Measurements from ENCODE around the gene ADPRS.

ADPRS gene

GRCh38 chr1:36095760-36096405 lies 7.2 kb downstream of the ADPRS start:
- no peaks in the 10 kb centered on the region for H3K4me1 ChIP-seq (ENCODE audit: control insufficient read depth, insufficient read depth, low read length)
- peaks cover 29% of the 10 kb centered on the region for H3K36me3 ChIP-seq (ENCODE audit: control insufficient read depth, insufficient read depth, low read length)
- no peak overlapping the region for H3K4me3 ChIP-seq (ENCODE audit: insufficient read depth, low read depth, low read length)
- WGBS, 2 experiments = 88 to 90% methylated on average over 15 of the region's 15 CpGs
- H3K27ac ChIP-seq (ENCODE audit: insufficient read depth, low read depth, low read length, poor library complexity, severe bottlenecking) = no peak overlapping the region
- no peaks in the 10 kb centered on the region for H3K9me3 ChIP-seq (ENCODE audit: control insufficient read depth, low read length)
- no peaks in the 10 kb centered on the region for H3K27me3 ChIP-seq (ENCODE audit: control insufficient read depth, insufficient read depth, low read length, poor library complexity, severe bottlenecking)

GRCh38 chr1:36096500-36097432 lies 8.1 kb downstream of the ADPRS start:
- H3K4me1 ChIP-seq (ENCODE audit: control insufficient read depth, insufficient read depth, low read length) = no peaks in the 10 kb centered on the region
- peaks cover 21% of the 10 kb centered on the region for H3K36me3 ChIP-seq (ENCODE audit: control insufficient read depth, insufficient read depth, low read length)
- WGBS, 2 experiments = 75 to 83% methylated on average over 16 of the region's 16 CpGs
- H3K9me3 ChIP-seq (ENCODE audit: control insufficient read depth, low read length) = no peaks in the 10 kb centered on the region
- H3K4me3 ChIP-seq (ENCODE audit: insufficient read depth, low read depth, low read length) = no peak overlapping the region
- no peaks in the 10 kb centered on the region for H3K27me3 ChIP-seq (ENCODE audit: control insufficient read depth, insufficient read depth, low read length, poor library complexity, severe bottlenecking)
- H3K27ac ChIP-seq (ENCODE audit: insufficient read depth, low read depth, low read length, poor library complexity, severe bottlenecking) = no peak overlapping the region

DNA sequence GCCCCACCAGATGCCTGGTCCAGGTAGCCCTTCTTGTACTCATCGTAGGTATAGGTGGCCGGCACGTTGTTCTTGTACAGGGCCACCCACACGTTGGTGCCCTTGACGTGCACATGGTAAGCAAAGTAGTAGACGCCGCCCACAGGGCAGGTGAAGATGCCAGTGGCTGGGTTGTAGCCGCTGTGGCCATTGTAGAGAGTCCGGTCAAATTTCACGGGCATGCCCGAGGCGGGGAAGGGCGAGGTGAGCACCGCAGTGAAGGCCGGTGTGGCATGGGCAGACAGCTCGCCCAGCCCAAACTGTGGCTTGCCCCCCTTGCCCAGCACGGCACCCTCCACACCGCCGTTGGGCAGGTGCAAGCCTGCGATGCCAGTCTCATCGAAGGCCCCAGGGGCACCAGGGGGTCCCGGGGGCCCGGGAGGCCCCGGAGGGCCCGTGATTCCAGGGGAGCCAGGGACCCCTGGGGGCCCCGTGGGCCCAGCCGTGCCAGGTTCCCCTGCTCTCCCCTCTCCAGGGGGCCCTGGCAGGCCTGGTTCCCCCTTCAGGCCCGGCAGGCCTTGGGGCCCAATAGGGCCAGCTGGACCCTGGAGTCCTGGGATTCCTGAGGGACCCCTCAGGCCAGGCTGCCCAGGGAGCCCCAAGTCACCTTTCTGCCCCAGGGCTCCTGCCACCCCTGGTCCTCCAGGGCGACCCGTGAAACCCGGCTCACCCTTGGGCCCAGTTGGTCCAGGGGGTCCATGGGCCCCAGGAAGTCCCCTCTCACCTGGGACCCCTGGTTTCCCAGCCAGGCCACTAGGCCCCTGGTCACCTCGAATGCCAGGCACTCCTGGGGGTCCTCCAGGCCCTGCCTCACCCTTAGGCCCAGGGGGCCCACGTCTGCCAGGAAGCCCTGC lies 9.2 kb downstream of the ADPRS start:
- Histone ChIP-seq H3K9me3 (ENCODE audit: control insufficient read depth, low read length) (no peaks in the 10 kb centered on the region), H3K4me1 (ENCODE audit: control insufficient read depth, insufficient read depth, low read length) (no peaks in the 10 kb centered on the region), H3K27me3 (ENCODE audit: control insufficient read depth, insufficient read depth, low read length, poor library complexity, severe bottlenecking) (no peaks in the 10 kb centered on the region), H3K4me3 (ENCODE audit: insufficient read depth, low read depth, low read length) (no peak overlapping the region), H3K36me3 (ENCODE audit: control insufficient read depth, insufficient read depth, low read length) (peaks cover 9% of the 10 kb centered on the region), H3K27ac (ENCODE audit: insufficient read depth, low read depth, low read length, poor library complexity, severe bottlenecking) (no peak overlapping the region)
- WGBS, 2 experiments = 94% methylated on average over 33 of the region's 33 CpGs

GRCh38 chr1:36098650-36099365 lies 10.1 kb downstream of the ADPRS start:
- Histone ChIP-seq H3K27me3 (ENCODE audit: control insufficient read depth, insufficient read depth, low read length, poor library complexity, severe bottlenecking) (no peaks in the 10 kb centered on the region), H3K4me3 (ENCODE audit: insufficient read depth, low read depth, low read length) (no peak overlapping the region), H3K4me1 (ENCODE audit: control insufficient read depth, insufficient read depth, low read length) (no peaks in the 10 kb centered on the region), H3K9me3 (ENCODE audit: control insufficient read depth, low read length) (no peaks in the 10 kb centered on the region), H3K36me3 (ENCODE audit: control insufficient read depth, insufficient read depth, low read length) (peaks cover 5% of the 10 kb centered on the region), H3K27ac (ENCODE audit: insufficient read depth, low read depth, low read length, poor library complexity, severe bottlenecking) (no peak overlapping the region)
- 92 to 94% methylated on average over 13 of the region's 13 CpGs for WGBS, 2 experiments

GRCh38 chr1:36099681-36100341 lies 11.1 kb downstream of the ADPRS start:
- H3K36me3 ChIP-seq (ENCODE audit: control insufficient read depth, insufficient read depth, low read length) = no peaks in the 10 kb centered on the region
- no peaks in the 10 kb centered on the region for H3K9me3 ChIP-seq (ENCODE audit: control insufficient read depth, low read length)
- no peak overlapping the region for H3K4me3 ChIP-seq (ENCODE audit: insufficient read depth, low read depth, low read length)
- no peaks in the 10 kb centered on the region for H3K4me1 ChIP-seq (ENCODE audit: control insufficient read depth, insufficient read depth, low read length)
- 62 to 63% methylated on average over 18 of the region's 18 CpGs for WGBS, 2 experiments
- H3K27me3 ChIP-seq (ENCODE audit: control insufficient read depth, insufficient read depth, low read length, poor library complexity, severe bottlenecking) = no peaks in the 10 kb centered on the region
- no peak overlapping the region for H3K27ac ChIP-seq (ENCODE audit: insufficient read depth, low read depth, low read length, poor library complexity, severe bottlenecking)

GRCh38 chr1:36100376-36100775 lies 11.7 kb downstream of the ADPRS start:
- no peak overlapping the region for H3K27ac ChIP-seq (ENCODE audit: insufficient read depth, low read depth, low read length, poor library complexity, severe bottlenecking)
- no peaks in the 10 kb centered on the region for H3K36me3 ChIP-seq (ENCODE audit: control insufficient read depth, insufficient read depth, low read length)
- no peak overlapping the region for H3K4me3 ChIP-seq (ENCODE audit: insufficient read depth, low read depth, low read length)
- H3K9me3 ChIP-seq (ENCODE audit: control insufficient read depth, low read length) = no peaks in the 10 kb centered on the region
- no peaks in the 10 kb centered on the region for H3K4me1 ChIP-seq (ENCODE audit: control insufficient read depth, insufficient read depth, low read length)
- WGBS, 2 experiments = 93% methylated on average over 6 of the region's 6 CpGs
- no peaks in the 10 kb centered on the region for H3K27me3 ChIP-seq (ENCODE audit: control insufficient read depth, insufficient read depth, low read length, poor library complexity, severe bottlenecking)

DNA sequence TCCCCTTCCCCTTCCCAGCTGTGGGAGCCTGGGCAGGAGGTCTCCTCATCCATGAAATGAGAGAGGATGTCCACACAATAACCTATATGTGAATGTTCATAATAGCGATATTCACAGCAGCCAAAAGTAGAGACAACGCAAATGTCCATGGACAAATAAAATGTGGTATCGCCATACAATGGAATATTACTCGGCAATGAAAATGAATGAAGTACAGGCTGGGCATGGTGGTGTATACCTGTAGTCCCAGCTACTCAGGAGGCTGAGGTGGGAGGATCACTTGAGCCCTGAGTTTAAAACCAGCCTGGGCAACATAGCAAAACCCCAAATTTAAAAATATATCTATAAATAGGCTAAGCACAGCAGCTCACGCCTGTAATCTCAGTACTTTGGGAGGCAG lies 12.9 kb downstream of the ADPRS start:
- Histone ChIP-seq H3K9me3 (ENCODE audit: control insufficient read depth, low read length) (no peaks in the 10 kb centered on the region), H3K36me3 (ENCODE audit: control insufficient read depth, insufficient read depth, low read length) (no peaks in the 10 kb centered on the region), H3K27ac (ENCODE audit: insufficient read depth, low read depth, low read length, poor library complexity, severe bottlenecking) (no peak overlapping the region), H3K4me3 (ENCODE audit: insufficient read depth, low read depth, low read length) (no peak overlapping the region), H3K4me1 (ENCODE audit: control insufficient read depth, insufficient read depth, low read length) (no peaks in the 10 kb centered on the region), H3K27me3 (ENCODE audit: control insufficient read depth, insufficient read depth, low read length, poor library complexity, severe bottlenecking) (no peaks in the 10 kb centered on the region)
- 92 to 98% methylated on average over 5 of the region's 5 CpGs for WGBS, 2 experiments

- H3K4me1 ChIP-seq (ENCODE audit: control insufficient read depth, insufficient read depth, low read length) = no peaks in the 10 kb centered on the region
- no peaks in the 10 kb centered on the region for H3K9me3 ChIP-seq (ENCODE audit: control insufficient read depth, low read length)
- no peak overlapping the region for H3K27ac ChIP-seq (ENCODE audit: insufficient read depth, low read depth, low read length, poor library complexity, severe bottlenecking)
- no peak overlapping the region for H3K4me3 ChIP-seq (ENCODE audit: insufficient read depth, low read depth, low read length)
- no peaks in the 10 kb centered on the region for H3K36me3 ChIP-seq (ENCODE audit: control insufficient read depth, insufficient read depth, low read length)
- 68% methylated on average over 5 of the region's 5 CpGs for WGBS, 2 experiments
- no peaks in the 10 kb centered on the region for H3K27me3 ChIP-seq (ENCODE audit: control insufficient read depth, insufficient read depth, low read length, poor library complexity, severe bottlenecking)
Observed at GRCh38 chr1:36106269-36106668, 17.6 kb downstream of the ADPRS start.

DNA sequence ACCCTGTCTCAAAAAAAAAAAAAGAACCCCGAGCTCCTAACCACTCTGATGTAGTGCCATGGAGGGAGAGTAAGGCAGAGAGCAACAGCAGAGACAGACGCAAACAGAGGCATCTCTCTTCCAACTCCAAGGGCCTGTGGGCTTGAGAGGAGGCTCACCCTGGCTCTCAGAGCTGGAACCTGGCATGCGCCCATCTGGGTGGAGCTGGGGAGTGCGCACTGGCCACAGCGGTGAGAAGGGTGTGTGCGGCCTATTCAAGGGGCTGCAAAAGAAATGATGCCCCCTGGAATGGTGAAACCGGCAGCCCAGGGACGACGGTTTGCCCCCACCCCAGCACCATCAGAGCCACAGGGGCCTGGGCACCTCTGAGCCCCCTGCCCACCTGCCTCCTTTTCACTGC lies 18.7 kb downstream of the ADPRS start:
- Histone ChIP-seq H3K9me3 (ENCODE audit: control insufficient read depth, low read length) (no peaks in the 10 kb centered on the region), H3K36me3 (ENCODE audit: control insufficient read depth, insufficient read depth, low read length) (no peaks in the 10 kb centered on the region), H3K27me3 (ENCODE audit: control insufficient read depth, insufficient read depth, low read length, poor library complexity, severe bottlenecking) (no peaks in the 10 kb centered on the region), H3K4me3 (ENCODE audit: insufficient read depth, low read depth, low read length) (no peak overlapping the region), H3K27ac (ENCODE audit: insufficient read depth, low read depth, low read length, poor library complexity, severe bottlenecking) (no peak overlapping the region), H3K4me1 (ENCODE audit: control insufficient read depth, insufficient read depth, low read length) (no peaks in the 10 kb centered on the region)
- 93% methylated on average over 9 of the region's 9 CpGs for WGBS, 2 experiments

Measured in ectodermal cell (in vitro differentiated cells).